GM19023 (cell line): ENCODE measurements around the gene MROH7.

ENCODE experiments used
- ATAC-seq: cut with Tn5 transposase; IDR thresholded peaks from one replicate; pipeline ENCODE4 v1.9.1; 2021; ENCODE audit warnings: mild to moderate bottlenecking, moderate library complexity; ENCODE audit not compliant: unreplicated experiment

Gene MROH7

GRCh38 chr1:54640863-54641836, at the start of gene MROH7:
Gene MROH7 (plus strand): TSS chr1:54641786. CDS start chr1:54652927, 11,141 bp downstream.
- ATAC-seq: no peak

GRCh38 chr1:54593571-54594160, 47.9 kb upstream of the MROH7 start:
- no peak for ATAC-seq

GRCh38 chr1:54594463-54594862, 47.1 kb upstream of the MROH7 start:
- no peak for ATAC-seq

GRCh38 chr1:54595956-54596498, 45.6 kb upstream of the MROH7 start:
- no peak for ATAC-seq

GRCh38 chr1:54596756-54597155, 44.8 kb upstream of the MROH7 start:
- no peak for ATAC-seq

GRCh38 chr1:54597455-54598030, 44.0 kb upstream of the MROH7 start:
- no peak for ATAC-seq

GRCh38 chr1:54599211-54599823, 42.3 kb upstream of the MROH7 start:
- no peak for ATAC-seq

- no peak for ATAC-seq
Measured at GRCh38 chr1:54600947-54601721, 40.5 kb upstream of the MROH7 start.

GRCh38 chr1:54601730-54602129, 39.9 kb upstream of the MROH7 start:
- no peak for ATAC-seq

GRCh38 chr1:54602554-54602953, 39.0 kb upstream of the MROH7 start:
- no peak for ATAC-seq

GRCh38 chr1:54603241-54603640, 38.3 kb upstream of the MROH7 start:
- ATAC-seq: no peak

GRCh38 chr1:54604051-54604450, 37.5 kb upstream of the MROH7 start:
- no peak for ATAC-seq

GRCh38 chr1:54604572-54605370, 36.8 kb upstream of the MROH7 start:
- ATAC-seq: no peak

- ATAC-seq: no peak
Measured at GRCh38 chr1:54606096-54606989, 35.2 kb upstream of the MROH7 start.

- no peak for ATAC-seq
Measured at GRCh38 chr1:54606990-54607325, 34.6 kb upstream of the MROH7 start.

GRCh38 chr1:54607821-54608565, 33.6 kb upstream of the MROH7 start:
- no peak for ATAC-seq

- ATAC-seq: no peak
Measured at GRCh38 chr1:54608566-54609230, 32.9 kb upstream of the MROH7 start.
